K562 (cell line): ENCODE results near the gene ECT2L.

Source experiments
- CTCF ChIP-seq, 3 experiments: IDR thresholded peaks in 2 of 3; conservative IDR thresholded peaks in 1 of 3; 2 replicates each; pipeline ENCODE4 v1.5.1; 2011 to 2012; ENCODE audit warnings: low read length in 3 of 3, mild to moderate bottlenecking in 3 of 3, control low read depth in 2 of 3, improper control_type of control experiment in 1 of 3, inconsistent platforms in 1 of 3, low read depth in 1 of 3, mixed read lengths in 1 of 3, moderate library complexity in 1 of 3; ENCODE audit not compliant: insufficient read depth in 2 of 3
- RAD51 ChIP-seq: fragments of 450-650 bp; IDR thresholded peaks from 2 replicates; pipeline ENCODE4 v1.7.1; 2016; ENCODE audit warnings: low read depth, mild to moderate bottlenecking, borderline replicate concordance
- TF ChIP-seq, protein P1 (sequence below), 3 experiments: fragments of 200-800 bp in 1 of 3; fragments of 250-450 bp in 1 of 3; fragments of 450-650 bp in 1 of 3; sonication (Bioruptor Pico) in 1 of 3; sonication (Bioruptor generic) in 1 of 3; formaldehyde crosslinking in 1 of 3; IDR thresholded peaks; 2 replicates each; pipeline versions ENCODE4 v1.6.1 to v1.8.0; 2016 to 2022; ENCODE audit warnings: mild to moderate bottlenecking in 2 of 3, missing genetic modification characterization in 2 of 3, missing compliant biosample characterization in 1 of 3, moderate library complexity in 1 of 3

- TF ChIP-seq RAD51 (no peak), CTCF (IDR thresholded peaks at IDR 0.05 in 2 of 3, conservative IDR thresholded peaks at IDR 0.05 in 1 of 3; ENCODE audit: insufficient read depth in 2 of 3, low read depth in 1 of 3, low read length in 3 of 3) (no peak)
- TF ChIP-seq, protein P1, sequence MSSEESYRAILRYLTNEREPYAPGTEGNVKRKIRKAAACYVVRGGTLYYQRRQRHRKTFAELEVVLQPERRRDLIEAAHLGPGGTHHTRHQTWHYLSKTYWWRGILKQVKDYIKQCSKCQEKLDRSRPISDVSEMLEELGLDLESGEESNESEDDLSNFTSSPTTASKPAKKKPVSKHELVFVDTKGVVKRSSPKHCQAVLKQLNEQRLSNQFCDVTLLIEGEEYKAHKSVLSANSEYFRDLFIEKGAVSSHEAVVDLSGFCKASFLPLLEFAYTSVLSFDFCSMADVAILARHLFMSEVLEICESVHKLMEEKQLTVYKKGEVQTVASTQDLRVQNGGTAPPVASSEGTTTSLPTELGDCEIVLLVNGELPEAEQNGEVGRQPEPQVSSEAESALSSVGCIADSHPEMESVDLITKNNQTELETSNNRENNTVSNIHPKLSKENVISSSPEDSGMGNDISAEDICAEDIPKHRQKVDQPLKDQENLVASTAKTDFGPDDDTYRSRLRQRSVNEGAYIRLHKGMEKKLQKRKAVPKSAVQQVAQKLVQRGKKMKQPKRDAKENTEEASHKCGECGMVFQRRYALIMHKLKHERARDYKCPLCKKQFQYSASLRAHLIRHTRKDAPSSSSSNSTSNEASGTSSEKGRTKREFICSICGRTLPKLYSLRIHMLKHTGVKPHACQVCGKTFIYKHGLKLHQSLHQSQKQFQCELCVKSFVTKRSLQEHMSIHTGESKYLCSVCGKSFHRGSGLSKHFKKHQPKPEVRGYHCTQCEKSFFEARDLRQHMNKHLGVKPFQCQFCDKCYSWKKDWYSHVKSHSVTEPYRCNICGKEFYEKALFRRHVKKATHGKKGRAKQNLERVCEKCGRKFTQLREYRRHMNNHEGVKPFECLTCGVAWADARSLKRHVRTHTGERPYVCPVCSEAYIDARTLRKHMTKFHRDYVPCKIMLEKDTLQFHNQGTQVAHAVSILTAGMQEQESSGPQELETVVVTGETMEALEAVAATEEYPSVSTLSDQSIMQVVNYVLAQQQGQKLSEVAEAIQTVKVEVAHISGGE (CRISPR knock-in tag; IDR thresholded peaks at IDR 0.05): no peak
These were observed 2.0 kb downstream of the ECT2L start for GRCh38 chr6:138797806-138798446.
